ENCODE results near the gene FBXL13. TPM values are rescaled to one million over a fixed set of nuclear protein-coding genes. Genes with fewer than 3 reads are reported as not detected.

Gene FBXL13
- total RNA-seq = 5.6 TPM

GRCh38 chr7:103074519-103075336 is at the start of gene FBXL13, which contains the start of gene ARMC10:
FBXL13 (minus strand) TSS chr7:103074796.
ARMC10 (plus strand) TSS chr7:103075140; CDS start chr7:103075273, 133 bp downstream.

GRCh38 chr7:102912742-102913141 is 161.9 kb downstream of the FBXL13 start, which contains the start of gene LRRC17:
LRRC17 (plus strand) TSS chr7:102913000; CDS start chr7:102933914, 20,914 bp downstream.

Small RNA genes lying within 50 kb of the gene (small RNA-seq; reads per million reads assigned to genes)
- not detected for gene RNU6-1136P (ENCODE audit: low replicate concordance)

Other genes starting within 250 kb of the FBXL13 start
- gene LRRC17, start 161.8 kb downstream of the FBXL13 start, total RNA-seq = 11.3 TPM
- gene ARMC10, start 344 bp upstream of the FBXL13 start, total RNA-seq = 33.2 TPM
- gene NAPEPLD, start 74.3 kb upstream of the FBXL13 start, total RNA-seq = 32.2 TPM
- 76.1 TPM for gene PMPCB, start 222.6 kb upstream of the FBXL13 start, total RNA-seq